Lower leg skin (tissue), 4 donors: ENCODE data around the gene EPN1. TPM values are rescaled to one million over a fixed set of nuclear protein-coding genes. Genes with fewer than 3 reads are reported as not detected.
A peak's percentile ranks its signal among the peaks of the same experiment; 100 is the strongest.

Experiments used
- DNase-seq, 2 donors: peaks; one replicate each; pipeline ENCODE4 v3.0.0-alpha.2; 2019; ENCODE audit warnings: low spot score in 2 of 2
- H3K4me3 ChIP-seq: fragments of 200-600 bp; sonication (generic); 2 replicates; pipeline ENCODE4 v1.5.1; 2017; ENCODE audit warnings: mild to moderate bottlenecking, low read depth; ENCODE audit not compliant: poor library complexity, severe bottlenecking
- POLR2A ChIP-seq, 2 donors: fragments of 450-650 bp; IDR thresholded peaks; one replicate each; pipeline ENCODE4 v1.6.1; 2016 to 2017; ENCODE audit warnings: antibody characterized with exemption in 2 of 2, mild to moderate bottlenecking in 1 of 2, moderate library complexity in 1 of 2
- WGBS, 2 donors: methylation state at CpG; one replicate each; pipeline ENCODE4 v1.1.5; 2018; 5-methylcytosine and 5-hydroxymethylcytosine counted together
- intact Hi-C: fragments of 100-400 bp; cut with DNase I; formaldehyde crosslinking; loops from one replicate; pipeline ENCODE4 v1.15.0; 2023; ENCODE audit warnings: low total_unique reads
- total RNA-seq, 4 donors: library from RNA; depleted of rRNA; stranded (reverse); fragments of >200 nt; gene quantifications; one replicate each; pipeline ENCODE4 v1.1.0, GENCODE V29; 2016
- TF ChIP-seq, protein P1 (sequence below), 3 donors: fragments of 450-650 bp; IDR thresholded peaks; one replicate each; pipeline ENCODE4 v1.5.1; 2016; ENCODE audit warnings: antibody characterized with exemption in 3 of 3, mild to moderate bottlenecking in 3 of 3, moderate library complexity in 2 of 3

The EPN1 gene
- total RNA-seq = 100 to 1,000 TPM in 3 of 4 donors, 10 to 100 TPM in 1; 81.2 to 189 (median 120) TPM

DNA sequence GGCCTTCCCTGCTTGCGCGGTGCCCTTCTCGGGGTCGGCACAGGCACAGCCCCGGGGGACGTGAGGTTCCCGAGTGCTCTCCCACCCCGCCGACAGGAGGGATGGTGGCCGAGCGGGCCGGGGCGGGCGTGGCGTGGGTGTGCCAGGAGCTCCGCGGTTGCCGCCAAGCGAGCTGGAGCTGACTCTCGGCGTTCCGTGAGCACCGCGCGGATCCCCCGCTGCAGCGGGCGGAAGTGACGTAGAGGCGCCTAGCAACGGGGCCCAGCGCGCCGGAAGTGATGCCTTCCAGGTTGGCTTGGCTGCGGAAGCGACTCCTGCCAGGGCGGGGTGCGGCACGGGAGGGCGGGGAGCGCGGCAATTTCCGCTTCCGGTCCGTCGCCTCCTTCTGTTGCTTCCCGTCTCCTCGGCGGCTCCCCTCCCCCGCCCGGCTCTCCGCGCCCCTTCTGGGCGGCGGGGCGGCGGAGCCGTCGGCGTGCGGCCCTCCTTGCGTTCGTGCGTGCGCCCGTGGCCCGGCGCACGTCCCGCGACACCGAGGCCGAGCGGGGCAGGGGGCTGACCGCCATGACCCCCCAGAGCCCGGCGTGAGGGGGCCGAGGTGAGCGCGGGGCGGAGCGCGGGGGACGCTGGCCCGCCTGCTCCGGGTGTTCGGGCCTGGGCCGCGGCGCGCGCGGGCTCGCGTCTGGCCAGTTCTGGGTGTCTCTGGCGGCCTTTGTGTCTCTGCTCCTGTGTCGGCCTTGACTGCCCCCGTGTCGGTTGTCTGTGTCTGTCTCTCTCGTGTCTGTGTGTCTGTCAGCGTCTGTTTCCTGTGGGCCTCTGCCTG, at the start of gene EPN1:
Gene EPN1 (plus strand): TSS at position 386 of the 820 bp plus-strand sequence. CDS start 3,402 bp downstream, outside the sequence.
- intact Hi-C loops = loop anchor here (5.0 kb wide), 1 partner anchor 832 kb away; the partner anchor contains the start of gene ZNF471
- peak within 1 kb of the TSS; percentile 97 for H3K4me3 ChIP-seq
- peak; percentile 95 to 99 for DNase-seq
- WGBS, 2 donors = 0 to 1% methylated on average over 46 to 75 of the region's 101 CpGs
- TF ChIP-seq, protein P1, sequence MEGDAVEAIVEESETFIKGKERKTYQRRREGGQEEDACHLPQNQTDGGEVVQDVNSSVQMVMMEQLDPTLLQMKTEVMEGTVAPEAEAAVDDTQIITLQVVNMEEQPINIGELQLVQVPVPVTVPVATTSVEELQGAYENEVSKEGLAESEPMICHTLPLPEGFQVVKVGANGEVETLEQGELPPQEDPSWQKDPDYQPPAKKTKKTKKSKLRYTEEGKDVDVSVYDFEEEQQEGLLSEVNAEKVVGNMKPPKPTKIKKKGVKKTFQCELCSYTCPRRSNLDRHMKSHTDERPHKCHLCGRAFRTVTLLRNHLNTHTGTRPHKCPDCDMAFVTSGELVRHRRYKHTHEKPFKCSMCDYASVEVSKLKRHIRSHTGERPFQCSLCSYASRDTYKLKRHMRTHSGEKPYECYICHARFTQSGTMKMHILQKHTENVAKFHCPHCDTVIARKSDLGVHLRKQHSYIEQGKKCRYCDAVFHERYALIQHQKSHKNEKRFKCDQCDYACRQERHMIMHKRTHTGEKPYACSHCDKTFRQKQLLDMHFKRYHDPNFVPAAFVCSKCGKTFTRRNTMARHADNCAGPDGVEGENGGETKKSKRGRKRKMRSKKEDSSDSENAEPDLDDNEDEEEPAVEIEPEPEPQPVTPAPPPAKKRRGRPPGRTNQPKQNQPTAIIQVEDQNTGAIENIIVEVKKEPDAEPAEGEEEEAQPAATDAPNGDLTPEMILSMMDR (IDR thresholded peaks at IDR 0.05) = no peak
- TF ChIP-seq POLR2A (IDR thresholded peaks at IDR 0.05) = no peak

DNA sequence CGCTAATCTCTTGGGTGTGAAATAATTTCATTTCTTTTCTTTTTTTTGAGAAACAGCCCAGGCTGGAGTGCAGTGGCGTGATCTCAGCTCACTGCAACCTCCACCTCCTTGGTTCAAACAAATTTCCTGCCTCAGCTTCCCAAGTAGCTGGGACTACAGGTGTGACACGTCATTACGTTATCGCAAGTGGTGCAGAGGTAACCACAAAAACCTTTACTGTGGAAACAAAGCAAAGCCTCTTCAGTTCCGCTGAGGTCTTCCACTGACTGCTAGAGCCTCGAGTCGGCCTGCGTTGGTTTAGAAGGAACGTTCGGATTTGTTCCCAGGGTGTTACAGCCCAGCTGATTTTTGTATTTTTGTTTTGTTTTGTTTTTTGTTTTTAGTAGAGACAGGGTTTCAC, 48.7 kb upstream of the EPN1 start:
- DNase-seq = no peak
- TF ChIP-seq, protein P1 (IDR thresholded peaks at IDR 0.05) = no peak
- no peak for TF ChIP-seq POLR2A (IDR thresholded peaks at IDR 0.05)
- 91 to 94% methylated on average over 11 of the region's 11 CpGs for WGBS, 2 donors
- H3K4me3 ChIP-seq = no peak overlapping the region
- intact Hi-C loops = no loop called here

DNA sequence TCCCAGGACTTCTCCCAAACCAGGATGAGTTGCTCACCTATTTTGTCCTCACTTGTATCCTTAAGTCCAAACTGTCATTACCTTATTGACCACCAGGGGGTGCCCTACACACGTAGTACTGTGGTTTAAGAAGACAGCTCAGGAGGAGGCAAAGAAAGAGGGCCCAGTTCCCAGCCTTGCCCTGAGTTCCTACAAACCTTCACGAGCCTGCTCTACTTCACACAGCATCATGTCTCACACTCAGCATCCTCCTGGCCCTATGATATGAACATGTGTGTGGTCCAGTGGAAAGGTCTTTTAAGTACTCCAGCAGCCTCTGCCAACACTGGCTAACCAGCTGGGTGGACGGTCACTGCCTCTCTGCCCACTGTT, 42.6 kb upstream of the EPN1 start:
- no peak overlapping the region for H3K4me3 ChIP-seq
- 17 to 28% methylated on average over 3 of the region's 3 CpGs for WGBS, 2 donors
- DNase-seq = peak; percentile 95 to 97
- TF ChIP-seq, protein P1 (IDR thresholded peaks at IDR 0.05) = peak in 2 of 3 donors; percentile 37 to 71
- no peak for TF ChIP-seq POLR2A (IDR thresholded peaks at IDR 0.05)
- intact Hi-C loops = loop anchor here (5.0 kb wide), 1 partner anchor 115 kb away; no protein-coding TSS in a partner anchor

DNA sequence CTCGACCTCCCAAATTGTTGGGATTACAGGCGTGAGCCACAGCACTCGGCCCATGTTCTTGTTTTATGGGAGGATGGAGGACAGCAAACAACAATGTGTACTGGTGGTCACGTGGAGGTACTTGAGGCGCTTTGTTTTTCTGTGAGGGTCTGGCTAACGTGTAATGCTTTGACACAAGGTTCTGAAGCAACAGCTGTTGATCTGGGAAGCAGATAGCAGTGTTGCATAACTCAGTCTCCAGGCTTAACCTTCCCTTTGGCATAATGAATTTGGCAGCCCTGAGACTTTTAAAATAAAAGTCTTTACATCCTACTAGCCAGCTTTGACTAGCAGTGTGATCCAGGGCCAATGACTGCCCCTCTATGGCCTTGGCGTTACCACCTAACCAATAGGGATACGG, 41.2 kb upstream of the EPN1 start:
- intact Hi-C loops = loop anchor here (5.0 kb wide), 1 partner anchor 117 kb away; no protein-coding TSS in a partner anchor
- 76 to 83% methylated on average over 8 of the region's 8 CpGs for WGBS, 2 donors
- H3K4me3 ChIP-seq = no peak overlapping the region
- no peak for DNase-seq
- TF ChIP-seq POLR2A (IDR thresholded peaks at IDR 0.05) = no peak
- TF ChIP-seq, protein P1 (IDR thresholded peaks at IDR 0.05) = no peak

DNA sequence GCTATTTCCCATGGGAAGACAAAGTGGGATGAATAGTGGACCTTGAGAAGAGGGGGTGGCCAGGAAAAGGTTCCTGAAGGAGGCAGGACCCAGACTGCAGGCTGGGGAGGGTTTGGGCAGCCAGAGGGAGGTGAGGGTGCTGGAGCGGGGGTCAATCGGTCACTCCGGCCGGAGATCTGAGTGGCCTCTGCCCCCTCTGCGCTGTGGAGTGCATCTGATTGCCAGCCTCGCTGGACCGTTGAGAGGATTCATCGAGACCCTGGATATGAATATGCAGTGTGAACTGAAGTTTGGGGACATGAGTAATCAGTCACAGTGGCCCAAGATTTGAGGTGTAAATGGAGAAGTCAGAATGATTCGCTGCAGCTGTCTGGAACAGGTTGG, 39.7 kb upstream of the EPN1 start:
- WGBS, 2 donors = 6 to 11% methylated on average over 9 of the region's 9 CpGs
- no peak for DNase-seq
- TF ChIP-seq, protein P1 (IDR thresholded peaks at IDR 0.05) = no peak
- no peak for TF ChIP-seq POLR2A (IDR thresholded peaks at IDR 0.05)
- peak overlapping the region; percentile 100 for H3K4me3 ChIP-seq
- intact Hi-C loops = no loop called here
